GM23338 (cell line): ENCODE results near the gene ESRRA. TPM values are rescaled to one million over a fixed set of nuclear protein-coding genes. Genes with fewer than 3 reads are reported as not detected.

Experiments
- ATAC-seq: fragments of 200-7000 bp; cut with Tn5 transposase; 3 replicates; pipeline ENCODE4 v1.9.1; 2020
- DNase-seq: peaks from one replicate; pipeline ENCODE4 v3.0.0-alpha.2; 2015; ENCODE audit warnings: low spot score
- H2AFZ ChIP-seq: fragments of 200-600 bp; sonication (generic); 2 replicates; pipeline ENCODE4 v1.8.0; 2016; ENCODE audit warnings: antibody characterized with exemption, mild to moderate bottlenecking, moderate library complexity
- H3F3A ChIP-seq: fragments of 200-600 bp; sonication (generic); replicated peaks from 2 replicates; pipeline ENCODE4 v1.8.0; 2017; ENCODE audit warnings: antibody characterized with exemption, mixed run types, low read depth
- H3K27ac ChIP-seq: fragments of 200-600 bp; sonication (generic); 2 replicates; pipeline ENCODE4 v1.6.1; 2016; ENCODE audit warnings: low read depth
- H3K27me3 ChIP-seq: fragments of 200-600 bp; sonication (generic); 2 replicates; pipeline ENCODE4 v1.8.0; 2016; ENCODE audit warnings: mild to moderate bottlenecking, mixed run types, moderate library complexity; ENCODE audit not compliant: insufficient read depth
- H3K36me3 ChIP-seq: fragments of 200-600 bp; sonication (generic); 2 replicates; pipeline ENCODE4 v1.8.0; 2016; ENCODE audit warnings: mild to moderate bottlenecking; ENCODE audit not compliant: insufficient read depth
- H3K4me1 ChIP-seq: fragments of 200-600 bp; sonication (generic); 2 replicates; pipeline ENCODE4 v1.8.0; 2016; ENCODE audit warnings: mild to moderate bottlenecking, moderate library complexity; ENCODE audit not compliant: insufficient read depth
- H3K4me2 ChIP-seq: fragments of 200-600 bp; sonication (generic); 2 replicates; pipeline ENCODE4 v1.7.1; 2017; ENCODE audit warnings: mixed run types
- H3K4me3 ChIP-seq: fragments of 200-600 bp; sonication (generic); 2 replicates; pipeline ENCODE4 v1.6.1; 2016; ENCODE audit warnings: mixed run types
- H3K79me2 ChIP-seq: fragments of 200-600 bp; sonication (generic); replicated peaks from 2 replicates; pipeline ENCODE4 v1.8.0; 2017; ENCODE audit warnings: mild to moderate bottlenecking; ENCODE audit not compliant: insufficient read depth
- H3K9me2 ChIP-seq: fragments of 200-600 bp; sonication (generic); 2 replicates; pipeline ENCODE4 v1.8.0; 2017; ENCODE audit not compliant: insufficient read depth
- H4K20me1 ChIP-seq: fragments of 200-600 bp; sonication (generic); replicated peaks from 2 replicates; pipeline ENCODE4 v1.8.0; 2017; ENCODE audit warnings: mild to moderate bottlenecking; ENCODE audit not compliant: insufficient read depth
- H3K27ac Mint-ChIP-seq: 2 replicates; pipeline ENCODE4 v1.8.0; 2020; ENCODE audit warnings: inconsistent platforms, mild to moderate bottlenecking, moderate library complexity, mixed read lengths
- H3K27me3 Mint-ChIP-seq: 3 replicates; pipeline ENCODE4 v1.8.0; 2022; ENCODE audit warnings: low read depth, mild to moderate bottlenecking, moderate library complexity, mixed read lengths, inconsistent platforms; ENCODE audit not compliant: insufficient read depth, poor library complexity
- H3K36me3 Mint-ChIP-seq: 3 replicates; pipeline ENCODE4 v1.8.0; 2021; ENCODE audit warnings: low read depth, mild to moderate bottlenecking, inconsistent platforms, moderate library complexity, mixed read lengths
- H3K4me1 Mint-ChIP-seq: 3 replicates; pipeline ENCODE4 v1.8.0; 2020; ENCODE audit warnings: mild to moderate bottlenecking, inconsistent platforms, mixed read lengths
- H3K4me3 Mint-ChIP-seq: 3 replicates; pipeline ENCODE4 v1.8.0; 2021; ENCODE audit warnings: moderate library complexity, mild to moderate bottlenecking, inconsistent platforms, mixed read lengths
- H3K9me3 Mint-ChIP-seq: 3 replicates; pipeline ENCODE4 v1.8.0; 2020; ENCODE audit warnings: moderate library complexity, mild to moderate bottlenecking, inconsistent platforms, mixed read lengths
- CREB1 ChIP-seq: fragments of 250-450 bp; sonication (Bioruptor Pico); IDR thresholded peaks from 2 replicates; pipeline ENCODE4 v1.5.0; 2020; ENCODE audit warnings: low read depth, mild to moderate bottlenecking, moderate library complexity
- EZH2 ChIP-seq: fragments of 200-600 bp; sonication (generic); IDR thresholded peaks from one replicate; pipeline ENCODE4 v1.8.0; 2017; ENCODE audit warnings: antibody characterized with exemption, mild to moderate bottlenecking, low read depth; ENCODE audit not compliant: unreplicated experiment
- EZH2phosphoT487 ChIP-seq: fragments of 200-600 bp; sonication (generic); IDR thresholded peaks from one replicate; pipeline ENCODE4 v1.8.1; 2018; ENCODE audit warnings: antibody characterized with exemption; ENCODE audit not compliant: unreplicated experiment
- JUNB ChIP-seq: IDR thresholded peaks from one replicate; pipeline ENCODE4 v1.6.1; 2016; ENCODE audit warnings: antibody characterized with exemption; ENCODE audit not compliant: unreplicated experiment
- NANOG ChIP-seq: IDR thresholded peaks from 2 replicates; pipeline ENCODE4 v1.6.1; 2016; ENCODE audit warnings: antibody characterized with exemption, borderline replicate concordance
- POLR2AphosphoS5 ChIP-seq: IDR thresholded peaks from 2 replicates; pipeline ENCODE4 v1.6.1; 2016; ENCODE audit warnings: antibody characterized with exemption, low read depth
- STAT1 ChIP-seq: IDR thresholded peaks from one replicate; pipeline ENCODE4 v1.6.1; 2016; ENCODE audit warnings: antibody characterized with exemption; ENCODE audit not compliant: unreplicated experiment
- ZNF114 ChIP-seq: fragments of 250-450 bp; sonication (Bioruptor Pico); IDR thresholded peaks from 2 replicates; pipeline ENCODE4 v1.5.0; 2020; ENCODE audit warnings: mild to moderate bottlenecking, moderate library complexity
- ZNF331 ChIP-seq: fragments of 250-450 bp; sonication (Bioruptor Pico); IDR thresholded peaks from 2 replicates; pipeline ENCODE4 v1.5.0; 2020; ENCODE audit warnings: low read depth, mild to moderate bottlenecking, moderate library complexity
- polyA plus RNA-seq: library from polyadenylated mRNA; unstranded; fragments of >200 nt; fragmentation: Nextera tagmentation; extraction: Ambion mirVana; gene quantifications from 2 replicates; pipeline ENCODE4 v1.2.1, GENCODE V29; 2016
- total RNA-seq: library from RNA; depleted of rRNA; stranded (reverse); fragments of >200 nt; shearing (Covaris generic); gene quantifications from 2 replicates; pipeline ENCODE4 v1.2.3, GENCODE V29; 2014
- TF ChIP-seq, protein P1 (sequence below): fragments of 250-450 bp; sonication (Bioruptor Pico); IDR thresholded peaks from 2 replicates; pipeline ENCODE4 v1.5.0; 2020; ENCODE audit warnings: mild to moderate bottlenecking, moderate library complexity
- TF ChIP-seq, protein P2 (sequence below): IDR thresholded peaks from 2 replicates; pipeline ENCODE4 v1.6.1; 2016; ENCODE audit warnings: antibody characterized with exemption
- TF ChIP-seq, protein P3 (sequence below): IDR thresholded peaks from one replicate; pipeline ENCODE4 v1.6.1; 2018; ENCODE audit warnings: antibody characterized with exemption; ENCODE audit not compliant: unreplicated experiment
- TF ChIP-seq, protein P4 (sequence below), 2 experiments: fragments of 200-600 bp in 1 of 2; sonication (generic) in 1 of 2; conservative IDR thresholded peaks; 2 replicates each; pipeline versions ENCODE4 v1.5.1 to v1.6.1; 2016 to 2017; ENCODE audit warnings: antibody characterized with exemption in 2 of 2, low read depth in 2 of 2, mild to moderate bottlenecking in 2 of 2, moderate library complexity in 1 of 2

Gene ESRRA
- total and polyA plus RNA-seq, 2 experiments from 2014 or later: 13.7 to 55.1 TPM

DNA sequence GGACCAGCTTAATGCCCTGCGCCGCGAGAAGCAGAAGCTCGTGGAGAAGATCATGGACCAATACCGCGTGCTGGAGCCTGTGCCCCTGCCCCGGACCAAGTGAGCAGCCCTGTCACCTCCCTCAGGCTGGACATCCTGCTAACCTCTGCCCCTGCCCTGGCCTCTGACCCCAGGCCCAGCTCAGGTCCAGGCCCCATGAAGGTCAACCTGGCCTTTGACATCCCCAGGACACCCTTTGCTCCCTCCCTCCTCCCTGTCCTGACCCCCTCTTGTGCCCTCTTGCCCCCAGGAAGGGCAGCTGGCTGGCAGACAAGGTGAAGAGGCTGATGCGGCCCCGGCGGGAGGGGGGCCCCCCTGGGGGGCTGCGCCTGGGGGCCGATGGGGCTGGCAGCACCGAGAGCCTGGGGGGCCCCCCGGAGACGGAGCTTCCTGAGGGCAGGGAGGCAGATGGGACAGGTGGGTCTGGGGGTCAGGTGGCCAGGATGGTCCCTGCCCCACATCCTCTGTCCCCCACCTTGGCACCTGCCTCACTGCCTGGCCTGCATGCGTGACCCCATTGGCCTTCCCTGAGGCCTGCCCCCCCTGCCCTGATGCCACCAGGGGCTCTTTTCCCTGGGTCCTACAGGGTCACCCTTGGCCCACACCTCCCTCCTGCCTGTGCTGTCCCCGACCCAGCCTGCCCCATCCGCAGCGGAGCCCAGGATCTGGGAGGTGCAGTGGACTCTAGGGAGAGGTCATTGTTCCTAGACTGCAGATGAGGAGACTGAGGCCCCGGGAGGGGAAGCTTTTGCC lies 48.6 kb downstream of the ESRRA start:
- H3K27ac Mint-ChIP-seq: no peak overlapping the region
- ATAC-seq: no peak
- H3K27ac ChIP-seq: no peak overlapping the region

More for the DNA sequence above, 48.6 kb downstream of the ESRRA start:
- Histone ChIP-seq H3K9me2 (no peaks in the 10 kb centered on the region), H3K79me2 (no peaks in the 10 kb centered on the region), H3K4me2 (no peak overlapping the region), H3F3A (0 out of 2 replicates have a peak, but pooled peaks cover 6% of the 10 kb centered on the region), H4K20me1 (no peaks in the 10 kb centered on the region), H3K4me3 (no peak overlapping the region), H3K36me3 (no peaks in the 10 kb centered on the region), H2AFZ (no peak overlapping the region), H3K27me3 (0 out of 2 replicates have a peak, but pooled peaks cover 3% of the 10 kb centered on the region), H3K4me1 (peaks cover 12% of the 10 kb centered on the region; the same call in 1 of the 2 replicates)
- no peak overlapping the region for H3K4me3 Mint-ChIP-seq
- no peaks in the 10 kb centered on the region for H3K9me3 Mint-ChIP-seq
- no peaks in the 10 kb centered on the region for H3K36me3 Mint-ChIP-seq
- peaks cover 13% of the 10 kb centered on the region for H3K27me3 Mint-ChIP-seq
- TF ChIP-seq, protein P1, sequence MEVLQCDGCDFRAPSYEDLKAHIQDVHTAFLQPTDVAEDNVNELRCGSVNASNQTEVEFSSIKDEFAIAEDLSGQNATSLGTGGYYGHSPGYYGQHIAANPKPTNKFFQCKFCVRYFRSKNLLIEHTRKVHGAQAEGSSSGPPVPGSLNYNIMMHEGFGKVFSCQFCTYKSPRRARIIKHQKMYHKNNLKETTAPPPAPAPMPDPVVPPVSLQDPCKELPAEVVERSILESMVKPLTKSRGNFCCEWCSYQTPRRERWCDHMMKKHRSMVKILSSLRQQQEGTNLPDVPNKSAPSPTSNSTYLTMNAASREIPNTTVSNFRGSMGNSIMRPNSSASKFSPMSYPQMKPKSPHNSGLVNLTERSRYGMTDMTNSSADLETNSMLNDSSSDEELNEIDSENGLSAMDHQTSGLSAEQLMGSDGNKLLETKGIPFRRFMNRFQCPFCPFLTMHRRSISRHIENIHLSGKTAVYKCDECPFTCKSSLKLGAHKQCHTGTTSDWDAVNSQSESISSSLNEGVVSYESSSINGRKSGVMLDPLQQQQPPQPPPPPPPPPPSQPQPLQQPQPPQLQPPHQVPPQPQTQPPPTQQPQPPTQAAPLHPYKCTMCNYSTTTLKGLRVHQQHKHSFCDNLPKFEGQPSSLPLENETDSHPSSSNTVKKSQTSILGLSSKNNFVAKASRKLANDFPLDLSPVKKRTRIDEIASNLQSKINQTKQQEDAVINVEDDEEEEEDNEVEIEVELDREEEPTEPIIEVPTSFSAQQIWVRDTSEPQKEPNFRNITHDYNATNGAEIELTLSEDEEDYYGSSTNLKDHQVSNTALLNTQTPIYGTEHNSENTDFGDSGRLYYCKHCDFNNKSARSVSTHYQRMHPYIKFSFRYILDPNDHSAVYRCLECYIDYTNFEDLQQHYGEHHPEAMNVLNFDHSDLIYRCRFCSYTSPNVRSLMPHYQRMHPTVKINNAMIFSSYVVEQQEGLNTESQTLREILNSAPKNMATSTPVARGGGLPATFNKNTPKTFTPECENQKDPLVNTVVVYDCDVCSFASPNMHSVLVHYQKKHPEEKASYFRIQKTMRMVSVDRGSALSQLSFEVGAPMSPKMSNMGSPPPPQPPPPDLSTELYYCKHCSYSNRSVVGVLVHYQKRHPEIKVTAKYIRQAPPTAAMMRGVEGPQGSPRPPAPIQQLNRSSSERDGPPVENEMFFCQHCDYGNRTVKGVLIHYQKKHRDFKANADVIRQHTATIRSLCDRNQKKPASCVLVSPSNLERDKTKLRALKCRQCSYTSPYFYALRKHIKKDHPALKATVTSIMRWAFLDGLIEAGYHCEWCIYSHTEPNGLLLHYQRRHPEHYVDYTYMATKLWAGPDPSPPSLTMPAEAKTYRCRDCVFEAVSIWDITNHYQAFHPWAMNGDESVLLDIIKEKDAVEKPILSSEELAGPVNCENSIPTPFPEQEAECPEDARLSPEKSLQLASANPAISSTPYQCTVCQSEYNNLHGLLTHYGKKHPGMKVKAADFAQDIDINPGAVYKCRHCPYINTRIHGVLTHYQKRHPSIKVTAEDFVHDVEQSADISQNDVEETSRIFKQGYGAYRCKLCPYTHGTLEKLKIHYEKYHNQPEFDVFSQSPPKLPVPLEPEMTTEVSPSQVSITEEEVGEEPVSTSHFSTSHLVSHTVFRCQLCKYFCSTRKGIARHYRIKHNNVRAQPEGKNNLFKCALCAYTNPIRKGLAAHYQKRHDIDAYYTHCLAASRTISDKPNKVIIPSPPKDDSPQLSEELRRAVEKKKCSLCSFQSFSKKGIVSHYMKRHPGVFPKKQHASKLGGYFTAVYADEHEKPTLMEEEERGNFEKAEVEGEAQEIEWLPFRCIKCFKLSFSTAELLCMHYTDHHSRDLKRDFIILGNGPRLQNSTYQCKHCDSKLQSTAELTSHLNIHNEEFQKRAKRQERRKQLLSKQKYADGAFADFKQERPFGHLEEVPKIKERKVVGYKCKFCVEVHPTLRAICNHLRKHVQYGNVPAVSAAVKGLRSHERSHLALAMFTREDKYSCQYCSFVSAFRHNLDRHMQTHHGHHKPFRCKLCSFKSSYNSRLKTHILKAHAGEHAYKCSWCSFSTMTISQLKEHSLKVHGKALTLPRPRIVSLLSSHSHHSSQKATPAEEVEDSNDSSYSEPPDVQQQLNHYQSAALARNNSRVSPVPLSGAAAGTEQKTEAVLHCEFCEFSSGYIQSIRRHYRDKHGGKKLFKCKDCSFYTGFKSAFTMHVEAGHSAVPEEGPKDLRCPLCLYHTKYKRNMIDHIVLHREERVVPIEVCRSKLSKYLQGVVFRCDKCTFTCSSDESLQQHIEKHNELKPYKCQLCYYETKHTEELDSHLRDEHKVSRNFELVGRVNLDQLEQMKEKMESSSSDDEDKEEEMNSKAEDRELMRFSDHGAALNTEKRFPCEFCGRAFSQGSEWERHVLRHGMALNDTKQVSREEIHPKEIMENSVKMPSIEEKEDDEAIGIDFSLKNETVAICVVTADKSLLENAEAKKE (CRISPR knock-in tag): no peak
- no peak for TF ChIP-seq NANOG
- no peak for TF ChIP-seq ZNF114 (CRISPR knock-in tag)
- no peak for TF ChIP-seq EZH2phosphoT487
- TF ChIP-seq POLR2AphosphoS5: no peak
- TF ChIP-seq STAT1: no peak
- TF ChIP-seq CREB1: no peak
- TF ChIP-seq, protein P2, sequence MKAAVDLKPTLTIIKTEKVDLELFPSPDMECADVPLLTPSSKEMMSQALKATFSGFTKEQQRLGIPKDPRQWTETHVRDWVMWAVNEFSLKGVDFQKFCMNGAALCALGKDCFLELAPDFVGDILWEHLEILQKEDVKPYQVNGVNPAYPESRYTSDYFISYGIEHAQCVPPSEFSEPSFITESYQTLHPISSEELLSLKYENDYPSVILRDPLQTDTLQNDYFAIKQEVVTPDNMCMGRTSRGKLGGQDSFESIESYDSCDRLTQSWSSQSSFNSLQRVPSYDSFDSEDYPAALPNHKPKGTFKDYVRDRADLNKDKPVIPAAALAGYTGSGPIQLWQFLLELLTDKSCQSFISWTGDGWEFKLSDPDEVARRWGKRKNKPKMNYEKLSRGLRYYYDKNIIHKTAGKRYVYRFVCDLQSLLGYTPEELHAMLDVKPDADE: no peak
- TF ChIP-seq JUNB: no peak
- TF ChIP-seq, protein P3, sequence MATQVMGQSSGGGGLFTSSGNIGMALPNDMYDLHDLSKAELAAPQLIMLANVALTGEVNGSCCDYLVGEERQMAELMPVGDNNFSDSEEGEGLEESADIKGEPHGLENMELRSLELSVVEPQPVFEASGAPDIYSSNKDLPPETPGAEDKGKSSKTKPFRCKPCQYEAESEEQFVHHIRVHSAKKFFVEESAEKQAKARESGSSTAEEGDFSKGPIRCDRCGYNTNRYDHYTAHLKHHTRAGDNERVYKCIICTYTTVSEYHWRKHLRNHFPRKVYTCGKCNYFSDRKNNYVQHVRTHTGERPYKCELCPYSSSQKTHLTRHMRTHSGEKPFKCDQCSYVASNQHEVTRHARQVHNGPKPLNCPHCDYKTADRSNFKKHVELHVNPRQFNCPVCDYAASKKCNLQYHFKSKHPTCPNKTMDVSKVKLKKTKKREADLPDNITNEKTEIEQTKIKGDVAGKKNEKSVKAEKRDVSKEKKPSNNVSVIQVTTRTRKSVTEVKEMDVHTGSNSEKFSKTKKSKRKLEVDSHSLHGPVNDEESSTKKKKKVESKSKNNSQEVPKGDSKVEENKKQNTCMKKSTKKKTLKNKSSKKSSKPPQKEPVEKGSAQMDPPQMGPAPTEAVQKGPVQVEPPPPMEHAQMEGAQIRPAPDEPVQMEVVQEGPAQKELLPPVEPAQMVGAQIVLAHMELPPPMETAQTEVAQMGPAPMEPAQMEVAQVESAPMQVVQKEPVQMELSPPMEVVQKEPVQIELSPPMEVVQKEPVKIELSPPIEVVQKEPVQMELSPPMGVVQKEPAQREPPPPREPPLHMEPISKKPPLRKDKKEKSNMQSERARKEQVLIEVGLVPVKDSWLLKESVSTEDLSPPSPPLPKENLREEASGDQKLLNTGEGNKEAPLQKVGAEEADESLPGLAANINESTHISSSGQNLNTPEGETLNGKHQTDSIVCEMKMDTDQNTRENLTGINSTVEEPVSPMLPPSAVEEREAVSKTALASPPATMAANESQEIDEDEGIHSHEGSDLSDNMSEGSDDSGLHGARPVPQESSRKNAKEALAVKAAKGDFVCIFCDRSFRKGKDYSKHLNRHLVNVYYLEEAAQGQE: no peak
- TF ChIP-seq EZH2: no peak
- no peak for TF ChIP-seq ZNF331 (CRISPR knock-in tag)
- TF ChIP-seq, protein P4, sequence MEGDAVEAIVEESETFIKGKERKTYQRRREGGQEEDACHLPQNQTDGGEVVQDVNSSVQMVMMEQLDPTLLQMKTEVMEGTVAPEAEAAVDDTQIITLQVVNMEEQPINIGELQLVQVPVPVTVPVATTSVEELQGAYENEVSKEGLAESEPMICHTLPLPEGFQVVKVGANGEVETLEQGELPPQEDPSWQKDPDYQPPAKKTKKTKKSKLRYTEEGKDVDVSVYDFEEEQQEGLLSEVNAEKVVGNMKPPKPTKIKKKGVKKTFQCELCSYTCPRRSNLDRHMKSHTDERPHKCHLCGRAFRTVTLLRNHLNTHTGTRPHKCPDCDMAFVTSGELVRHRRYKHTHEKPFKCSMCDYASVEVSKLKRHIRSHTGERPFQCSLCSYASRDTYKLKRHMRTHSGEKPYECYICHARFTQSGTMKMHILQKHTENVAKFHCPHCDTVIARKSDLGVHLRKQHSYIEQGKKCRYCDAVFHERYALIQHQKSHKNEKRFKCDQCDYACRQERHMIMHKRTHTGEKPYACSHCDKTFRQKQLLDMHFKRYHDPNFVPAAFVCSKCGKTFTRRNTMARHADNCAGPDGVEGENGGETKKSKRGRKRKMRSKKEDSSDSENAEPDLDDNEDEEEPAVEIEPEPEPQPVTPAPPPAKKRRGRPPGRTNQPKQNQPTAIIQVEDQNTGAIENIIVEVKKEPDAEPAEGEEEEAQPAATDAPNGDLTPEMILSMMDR (conservative IDR thresholded peaks at IDR 0.05; ENCODE audit: low read depth in 2 of 2): no peak
- H3K4me1 Mint-ChIP-seq: peaks cover 16% of the 10 kb centered on the region
- DNase-seq: no peak
